Astrocyte (in vitro differentiated cells and primary cell): ENCODE measurements around the gene RPL27A.

Experiments
- EZH2 ChIP-seq: IDR thresholded peaks from 2 replicates; pipeline ENCODE4 v1.6.1; 2012; ENCODE audit warnings: mild to moderate bottlenecking, low read length, inconsistent platforms; ENCODE audit not compliant: insufficient read depth
- TF ChIP-seq, protein P1 (sequence below): IDR thresholded peaks from 2 replicates; pipeline ENCODE4 v1.5.1; 2011; ENCODE audit warnings: low read depth, mild to moderate bottlenecking, inconsistent platforms, low read length, moderate library complexity; ENCODE audit not compliant: insufficient read depth

DNA sequence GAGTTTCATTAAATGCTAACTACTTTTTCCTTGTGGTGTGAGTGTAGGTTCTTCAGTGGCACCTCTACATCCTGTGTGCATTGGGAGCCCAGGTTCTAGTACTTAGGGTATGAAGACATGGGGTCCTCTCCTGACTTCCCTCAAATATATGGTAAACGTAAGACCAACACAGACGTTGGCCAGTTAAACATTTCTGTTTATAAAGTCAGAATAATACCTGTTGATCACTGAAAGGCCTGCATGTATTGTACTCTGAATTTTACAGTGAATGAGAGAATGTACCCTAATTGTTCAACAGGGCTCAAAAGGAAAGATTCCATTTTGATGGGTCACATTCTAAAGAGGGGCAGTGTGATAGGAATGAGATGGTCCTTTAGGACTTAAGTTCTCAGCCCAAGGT, 3.2 kb downstream of the RPL27A start:
- TF ChIP-seq, protein P1, sequence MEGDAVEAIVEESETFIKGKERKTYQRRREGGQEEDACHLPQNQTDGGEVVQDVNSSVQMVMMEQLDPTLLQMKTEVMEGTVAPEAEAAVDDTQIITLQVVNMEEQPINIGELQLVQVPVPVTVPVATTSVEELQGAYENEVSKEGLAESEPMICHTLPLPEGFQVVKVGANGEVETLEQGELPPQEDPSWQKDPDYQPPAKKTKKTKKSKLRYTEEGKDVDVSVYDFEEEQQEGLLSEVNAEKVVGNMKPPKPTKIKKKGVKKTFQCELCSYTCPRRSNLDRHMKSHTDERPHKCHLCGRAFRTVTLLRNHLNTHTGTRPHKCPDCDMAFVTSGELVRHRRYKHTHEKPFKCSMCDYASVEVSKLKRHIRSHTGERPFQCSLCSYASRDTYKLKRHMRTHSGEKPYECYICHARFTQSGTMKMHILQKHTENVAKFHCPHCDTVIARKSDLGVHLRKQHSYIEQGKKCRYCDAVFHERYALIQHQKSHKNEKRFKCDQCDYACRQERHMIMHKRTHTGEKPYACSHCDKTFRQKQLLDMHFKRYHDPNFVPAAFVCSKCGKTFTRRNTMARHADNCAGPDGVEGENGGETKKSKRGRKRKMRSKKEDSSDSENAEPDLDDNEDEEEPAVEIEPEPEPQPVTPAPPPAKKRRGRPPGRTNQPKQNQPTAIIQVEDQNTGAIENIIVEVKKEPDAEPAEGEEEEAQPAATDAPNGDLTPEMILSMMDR = no peak
- no peak for TF ChIP-seq EZH2
